ENCODE results near the gene GDF3.
"Not testable (repeated sequence)": the region's sequence is repeated elsewhere in the genome, so short reads cannot be mapped to it uniquely, and the experiment has no call there.

Gene GDF3

DNA sequence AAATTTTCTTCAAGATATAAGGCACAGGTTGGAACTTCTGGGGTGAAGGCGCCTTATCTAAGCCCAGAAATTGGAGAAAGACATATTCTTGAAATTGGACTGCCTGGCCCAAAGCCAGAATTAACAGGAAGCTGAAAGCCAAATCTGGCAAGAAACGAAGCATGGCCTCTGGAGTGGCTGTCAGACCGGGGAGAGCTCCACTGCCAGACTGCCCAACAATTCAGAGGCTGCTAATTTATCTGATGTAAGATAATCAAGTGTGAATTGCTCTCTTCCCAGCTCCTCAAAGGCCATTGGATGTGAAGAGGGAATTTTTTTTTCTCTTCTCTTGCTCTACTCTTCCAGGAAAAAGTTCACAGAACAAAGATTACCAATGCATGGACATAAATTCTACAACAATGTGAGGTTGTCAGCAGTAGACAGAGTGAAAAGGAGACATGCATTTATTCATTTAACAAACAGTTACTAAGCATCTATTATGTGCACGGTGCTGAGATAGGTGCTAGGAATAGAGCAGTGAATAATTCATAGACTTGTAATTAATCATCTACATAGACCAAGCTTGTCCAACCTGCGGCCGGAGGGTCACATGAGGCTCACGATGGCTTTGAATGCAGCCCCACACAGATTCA is at the start of gene GDF3:
Gene GDF3 (minus strand): TSS at position 210 of the 632 bp plus-strand sequence. CDS start 47 bp downstream, at position 163.
- DNase-seq, result peak; percentile 56

- no peak for DNase-seq
These were observed 37.4 kb upstream of the GDF3 start for GRCh38 chr12:7732993-7733392.

GRCh38 chr12:7731486-7731885 is 35.9 kb upstream of the GDF3 start:
- DNase-seq, result no peak

DNA sequence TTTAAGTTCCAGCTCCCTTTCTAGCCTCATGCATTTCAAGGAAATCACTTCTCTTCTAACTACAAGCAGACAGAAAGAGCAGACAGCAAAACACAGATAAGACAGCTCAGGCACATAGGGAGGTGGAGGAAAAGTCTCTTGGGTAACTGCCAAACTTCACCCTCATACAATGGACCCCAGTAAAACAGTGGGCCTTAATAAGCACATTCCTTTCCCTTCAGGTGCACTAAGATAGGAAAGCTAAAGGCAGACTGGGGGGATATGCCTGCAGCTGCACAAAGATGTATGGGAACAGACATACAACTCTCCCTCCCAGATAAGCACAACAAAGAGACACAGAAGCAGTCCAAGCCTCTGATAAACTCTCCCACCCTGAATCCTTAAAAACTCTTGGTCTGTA is 35.4 kb upstream of the GDF3 start:
- DNase-seq, result peak; percentile 30

GRCh38 chr12:7729746-7730145 is 34.2 kb upstream of the GDF3 start:
- DNase-seq, result no peak

DNA sequence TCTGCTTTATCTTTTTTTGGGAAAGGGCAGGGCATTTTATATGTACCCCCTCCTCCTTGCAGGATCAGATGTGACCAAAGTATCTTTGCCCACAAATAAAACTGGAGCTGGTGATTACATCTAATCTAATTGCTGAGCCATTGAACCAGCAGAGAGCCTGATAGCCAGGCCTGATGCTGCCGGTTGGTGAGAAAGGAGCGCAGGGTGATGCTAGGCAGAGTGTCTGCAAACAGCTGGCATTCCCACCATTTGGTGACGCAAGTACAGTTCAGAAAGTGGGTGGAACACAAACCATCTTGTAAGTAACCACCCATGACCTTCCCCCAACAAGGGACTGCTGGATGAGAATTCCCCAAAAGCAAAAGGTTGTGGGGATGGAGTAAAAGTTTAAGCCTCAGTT is 28.4 kb upstream of the GDF3 start:
- no peak for DNase-seq

DNA sequence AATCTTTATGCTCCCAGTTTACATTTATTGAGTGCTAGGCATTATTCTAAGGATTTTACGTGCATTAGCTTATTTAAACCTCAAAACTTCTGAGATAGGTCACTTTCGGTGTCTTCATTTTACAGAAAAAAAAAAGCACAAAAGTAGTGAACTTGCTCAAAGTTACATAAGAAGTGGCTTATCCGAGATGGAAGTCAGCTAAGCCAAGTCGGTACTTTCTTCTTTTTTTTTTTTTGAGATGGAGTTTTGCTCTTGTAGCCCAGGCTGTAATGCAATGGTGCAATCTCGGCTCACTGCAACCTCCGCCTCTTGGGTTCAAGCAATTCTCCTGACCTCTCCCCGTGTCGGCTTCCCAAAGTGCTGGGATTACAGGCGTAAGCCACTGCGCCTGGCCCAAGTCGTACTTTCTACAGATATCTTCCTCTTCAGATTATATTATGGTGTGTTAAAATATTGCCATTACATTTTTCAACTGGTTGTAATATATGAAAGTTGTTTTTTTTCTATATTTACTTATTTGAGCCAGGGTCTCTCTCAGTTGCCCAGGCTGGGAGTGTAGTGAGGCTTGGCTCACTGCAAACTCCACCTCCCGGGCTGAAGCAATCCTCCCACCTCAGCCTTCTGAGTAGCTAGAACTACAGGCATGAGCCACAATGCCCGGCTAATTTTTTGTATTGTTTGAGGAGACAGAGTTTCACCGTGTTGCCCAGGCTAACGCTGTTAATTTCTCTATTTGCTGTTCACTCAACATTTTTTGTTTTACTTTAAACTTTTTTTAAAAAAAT is 24.6 kb upstream of the GDF3 start:
- no peak for DNase-seq

DNA sequence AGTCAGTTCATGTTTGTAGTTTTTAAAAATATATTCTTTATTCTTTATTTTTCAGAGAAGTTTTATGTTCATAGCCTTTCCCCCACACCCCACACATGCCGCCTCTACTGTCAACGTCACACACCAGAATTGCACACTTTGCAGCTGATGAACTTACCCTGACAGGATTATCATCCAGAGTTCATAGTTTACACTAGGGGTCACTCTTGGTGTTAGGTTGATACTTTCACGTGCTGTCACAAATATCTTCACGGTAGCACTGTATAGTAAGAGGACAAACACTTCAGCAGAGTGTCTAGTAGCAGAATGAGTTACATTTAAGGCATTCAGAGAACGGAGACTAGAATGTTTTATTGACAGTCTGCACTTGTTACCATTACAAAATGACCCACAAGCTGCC is 20.8 kb upstream of the GDF3 start:
- peak; percentile 79 for DNase-seq

GRCh38 chr12:7712841-7713442 is 17.4 kb upstream of the GDF3 start:
- DNase-seq, result no peak

- DNase-seq, result no peak
These were observed 15.6 kb upstream of the GDF3 start, which contains the start of gene DPPA3 for GRCh38 chr12:7711133-7711532. Gene DPPA3, plus strand, starts transcription at chr12:7711433. Its CDS starts 138 bp downstream, at chr12:7711571.

GRCh38 chr12:7709969-7710675 is 14.5 kb upstream of the GDF3 start:
- DNase-seq, result no peak

- no peak for DNase-seq
These were observed 10.3 kb upstream of the GDF3 start for GRCh38 chr12:7705846-7706245.

DNA sequence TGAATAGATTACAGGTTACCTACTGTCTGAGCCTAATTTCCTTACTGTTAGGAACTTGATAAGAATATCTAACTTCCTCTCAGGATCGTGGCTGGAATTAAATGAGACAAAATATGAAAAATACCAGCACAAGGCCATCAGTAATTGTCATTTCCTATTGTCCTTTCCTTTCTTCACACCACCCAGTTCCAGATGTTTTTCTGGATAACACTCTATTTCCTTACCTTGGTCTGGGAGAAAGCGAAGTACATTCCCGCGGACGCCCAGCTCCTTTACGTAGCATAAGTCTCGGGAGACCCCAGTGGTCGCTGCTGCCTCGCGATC is 376 bp downstream of the GDF3 start:
- DNase-seq, result no peak

DNA sequence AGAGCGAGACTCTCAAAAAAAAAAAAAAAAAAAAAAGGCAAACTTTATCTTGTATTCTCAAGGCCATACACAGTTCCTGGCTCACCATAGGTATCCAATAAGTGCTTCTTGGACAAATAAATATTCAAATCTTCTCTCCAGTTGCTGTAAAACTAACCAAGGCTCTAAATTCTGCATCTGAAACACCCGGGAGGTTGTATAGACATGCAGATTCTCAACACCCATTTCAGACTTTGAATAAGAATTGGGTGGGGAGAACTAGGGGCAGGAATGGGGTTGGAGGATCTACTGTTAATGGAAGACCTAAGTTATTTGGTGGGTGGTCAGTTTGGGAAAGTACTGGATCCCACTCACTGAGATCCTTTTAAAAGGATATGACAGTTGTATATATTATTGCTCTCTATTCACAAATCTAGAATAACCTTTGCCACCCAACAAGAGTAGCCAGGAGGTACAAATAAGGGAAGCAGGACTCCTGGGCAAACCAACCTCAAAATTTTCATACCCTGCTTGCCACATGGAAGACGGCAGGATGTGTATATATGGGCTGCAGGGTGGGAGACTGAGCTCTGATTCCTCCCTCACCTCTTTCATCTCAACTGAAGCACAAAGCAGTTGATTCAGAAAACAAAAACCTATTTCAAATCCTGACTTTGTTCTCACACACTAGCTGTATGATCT is 879 bp downstream of the GDF3 start:
- no peak for DNase-seq

DNA sequence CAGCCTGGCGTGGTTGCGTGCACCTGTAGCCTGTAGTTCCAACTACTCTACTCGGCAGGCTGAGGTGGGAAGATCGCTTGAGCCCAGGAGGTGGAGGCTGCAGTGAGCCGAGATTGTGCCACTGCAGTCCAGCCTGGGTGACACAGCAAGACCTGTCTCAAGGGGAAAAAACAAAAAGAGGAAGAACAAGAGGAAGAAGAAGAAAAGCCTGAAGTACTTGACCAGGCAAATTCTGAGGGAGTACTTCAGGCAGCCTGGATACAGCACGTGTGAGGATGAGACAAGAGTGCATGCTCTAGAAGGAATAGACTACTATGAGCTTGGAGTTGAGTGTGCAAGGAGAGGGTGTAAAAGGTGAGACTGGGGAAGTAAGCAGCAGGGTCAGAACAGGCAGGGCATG is 1.8 kb downstream of the GDF3 start:
- DNase-seq, result peak; percentile 57

DNA sequence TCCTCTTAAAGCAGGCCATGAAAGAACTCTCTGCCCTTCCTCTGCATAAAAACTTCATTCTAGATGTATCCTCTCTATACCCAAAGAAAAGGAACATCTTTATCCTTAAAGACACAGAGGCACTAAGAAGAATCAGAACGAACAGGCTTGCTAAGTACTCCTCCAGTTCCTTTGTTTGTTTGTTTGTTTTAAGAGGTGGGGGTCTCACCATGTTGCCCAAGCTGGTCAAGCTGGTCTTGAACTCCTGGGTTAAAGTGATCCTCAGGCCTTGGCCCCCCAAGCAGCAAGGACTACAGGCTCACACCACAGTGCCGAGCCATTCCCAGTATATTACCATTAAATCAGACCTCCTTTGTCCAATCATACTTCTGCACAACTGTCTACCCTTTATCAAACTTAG is 14.0 kb downstream of the GDF3 start:
- DNase-seq, result no peak

DNA sequence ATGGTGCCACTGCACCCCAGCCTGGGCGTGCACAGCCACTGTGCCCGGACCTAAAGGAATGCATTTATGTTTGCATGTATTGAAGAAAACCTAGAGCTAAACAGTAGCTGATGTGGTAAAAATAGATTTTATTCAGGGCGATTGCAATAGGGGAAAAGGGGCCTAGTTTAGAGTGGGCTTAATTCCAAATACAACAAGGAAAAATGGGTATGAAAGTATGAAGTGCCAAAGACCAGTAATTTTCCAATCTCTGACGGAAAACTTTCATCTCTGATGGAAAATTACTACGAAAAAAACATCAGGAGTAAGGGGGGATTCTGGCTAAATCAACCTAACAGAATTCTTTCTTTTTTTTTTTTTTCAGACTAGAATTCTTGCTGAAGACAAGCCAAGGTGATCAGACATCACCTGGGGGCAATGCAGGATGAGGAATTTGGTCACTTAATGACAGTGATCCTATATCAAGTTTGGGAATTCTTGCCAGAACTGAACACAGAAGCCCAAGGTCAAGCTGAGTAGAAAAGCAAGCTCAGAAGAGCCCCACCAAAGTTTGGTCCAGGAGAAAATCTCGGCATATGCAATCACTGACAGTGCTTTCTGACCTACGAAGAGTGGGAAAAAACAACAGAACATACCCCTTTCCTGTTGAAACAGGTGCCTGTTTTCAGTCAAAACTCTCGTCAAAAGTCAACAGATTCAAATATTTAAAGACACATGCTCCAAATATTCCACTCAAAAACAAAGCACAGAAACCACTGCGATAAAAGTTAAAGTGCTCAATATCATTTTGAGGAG is 16.1 kb downstream of the GDF3 start:
- no peak for DNase-seq

- DNase-seq, result no peak
These were observed 16.8 kb downstream of the GDF3 start for GRCh38 chr12:7678744-7679143.

- peak; percentile 96 for DNase-seq
These were observed 18.1 kb downstream of the GDF3 start for GRCh38 chr12:7677432-7677888.

DNA sequence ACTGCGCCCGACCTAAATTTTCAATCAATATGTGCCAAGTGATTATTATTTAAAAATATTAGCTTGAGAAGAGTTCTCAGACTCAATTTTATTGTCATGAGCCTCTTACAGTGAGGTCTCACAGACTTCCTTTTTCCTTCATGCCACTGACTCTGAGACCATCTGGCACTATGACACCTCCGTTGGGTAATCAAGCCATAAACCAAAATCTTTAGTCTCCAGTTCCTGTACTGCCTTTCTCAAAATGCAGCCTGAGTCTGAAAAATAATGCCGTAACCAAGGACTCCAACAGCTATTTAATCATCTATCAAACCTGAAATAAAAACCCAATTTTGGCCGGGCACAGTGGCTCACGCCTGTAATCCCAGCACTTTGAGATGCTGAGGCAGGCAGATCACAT is 20.1 kb downstream of the GDF3 start:
- DNase-seq, result not testable (repeated sequence)

DNA sequence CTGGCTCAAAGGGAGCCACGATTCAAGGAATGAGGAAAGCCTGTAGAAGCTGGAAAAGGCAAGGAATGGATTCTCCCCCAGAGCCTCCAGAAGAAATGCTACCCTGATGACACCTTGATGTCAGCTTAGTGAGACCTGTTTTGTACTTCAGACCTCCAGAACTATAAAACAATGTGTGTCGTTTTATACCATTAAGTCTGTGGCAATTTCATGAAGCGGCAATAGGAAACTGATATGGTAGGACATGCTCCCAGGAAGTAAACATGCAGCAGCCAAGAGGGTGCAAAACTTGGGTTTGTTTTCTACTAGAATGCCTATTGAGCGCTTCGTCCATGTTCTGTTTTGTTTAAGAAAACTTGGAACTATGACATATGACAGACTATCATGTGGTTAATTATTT is 27.4 kb downstream of the GDF3 start:
- DNase-seq, result no peak

DNA sequence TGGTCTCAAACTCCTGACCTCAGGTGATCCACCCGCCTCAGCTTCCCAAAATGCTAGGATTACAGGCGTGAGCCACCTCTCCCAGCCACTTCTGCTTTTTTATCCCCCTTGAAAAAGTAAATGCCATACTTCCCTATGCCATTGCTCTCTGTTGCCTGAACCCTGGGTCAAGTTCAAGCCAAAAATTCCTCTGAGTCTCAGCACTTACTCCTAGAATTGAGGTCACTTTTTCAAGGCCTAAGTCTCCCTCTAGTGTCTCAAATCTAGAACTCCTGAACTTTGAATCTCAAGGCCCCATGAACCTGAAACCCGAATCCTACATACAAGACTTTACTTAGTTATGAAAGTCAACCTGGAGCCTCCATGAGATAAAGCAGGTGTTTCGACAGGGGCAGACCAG is 28.4 kb downstream of the GDF3 start:
- peak; percentile 70 for DNase-seq

All from OCI-M1 (cell line).